ENCODE data around the gene RHOBTB1. TPM values are rescaled to one million over a fixed set of nuclear protein-coding genes. Genes with fewer than 3 reads are reported as not detected.

RHOBTB1 gene, protein sequence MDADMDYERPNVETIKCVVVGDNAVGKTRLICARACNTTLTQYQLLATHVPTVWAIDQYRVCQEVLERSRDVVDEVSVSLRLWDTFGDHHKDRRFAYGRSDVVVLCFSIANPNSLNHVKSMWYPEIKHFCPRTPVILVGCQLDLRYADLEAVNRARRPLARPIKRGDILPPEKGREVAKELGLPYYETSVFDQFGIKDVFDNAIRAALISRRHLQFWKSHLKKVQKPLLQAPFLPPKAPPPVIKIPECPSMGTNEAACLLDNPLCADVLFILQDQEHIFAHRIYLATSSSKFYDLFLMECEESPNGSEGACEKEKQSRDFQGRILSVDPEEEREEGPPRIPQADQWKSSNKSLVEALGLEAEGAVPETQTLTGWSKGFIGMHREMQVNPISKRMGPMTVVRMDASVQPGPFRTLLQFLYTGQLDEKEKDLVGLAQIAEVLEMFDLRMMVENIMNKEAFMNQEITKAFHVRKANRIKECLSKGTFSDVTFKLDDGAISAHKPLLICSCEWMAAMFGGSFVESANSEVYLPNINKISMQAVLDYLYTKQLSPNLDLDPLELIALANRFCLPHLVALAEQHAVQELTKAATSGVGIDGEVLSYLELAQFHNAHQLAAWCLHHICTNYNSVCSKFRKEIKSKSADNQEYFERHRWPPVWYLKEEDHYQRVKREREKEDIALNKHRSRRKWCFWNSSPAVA
- 21.8 TPM for polyA plus RNA-seq
- long read RNA-seq, donor 1: 0 reads
- long read RNA-seq, donor 2: 0 reads
- long read RNA-seq, donor 3: 0 reads
- long read RNA-seq, donor 4: 0 reads
- long read RNA-seq, donor 5, full-length matches to known transcripts: 1 of 1 reads
- long read RNA-seq, donor 5, partial matches to known transcripts: 0 of 1 reads
- long read RNA-seq, donor 5, other reads (novel, unspliced or antisense): 0 of 1 reads
- long read RNA-seq, donor 6: 0 reads
- long read RNA-seq, donor 7: 0 reads
- long read RNA-seq, donor 8, full-length matches to known transcripts: 2 of 2 reads
- long read RNA-seq, donor 8, partial matches to known transcripts: 0 of 2 reads
- long read RNA-seq, donor 8, other reads (novel, unspliced or antisense): 0 of 2 reads
- long read RNA-seq, donor 9, full-length matches to known transcripts: 2 of 2 reads
- long read RNA-seq, donor 9, partial matches to known transcripts: 0 of 2 reads
- long read RNA-seq, donor 9, other reads (novel, unspliced or antisense): 0 of 2 reads
- long read RNA-seq, donor 10, full-length matches to known transcripts: 1 of 1 reads
- long read RNA-seq, donor 10, partial matches to known transcripts: 0 of 1 reads
- long read RNA-seq, donor 10, other reads (novel, unspliced or antisense): 0 of 1 reads
- long read RNA-seq, donor 11, full-length matches to known transcripts: 2 of 2 reads
- long read RNA-seq, donor 11, partial matches to known transcripts: 0 of 2 reads
- long read RNA-seq, donor 11, other reads (novel, unspliced or antisense): 0 of 2 reads

DNA sequence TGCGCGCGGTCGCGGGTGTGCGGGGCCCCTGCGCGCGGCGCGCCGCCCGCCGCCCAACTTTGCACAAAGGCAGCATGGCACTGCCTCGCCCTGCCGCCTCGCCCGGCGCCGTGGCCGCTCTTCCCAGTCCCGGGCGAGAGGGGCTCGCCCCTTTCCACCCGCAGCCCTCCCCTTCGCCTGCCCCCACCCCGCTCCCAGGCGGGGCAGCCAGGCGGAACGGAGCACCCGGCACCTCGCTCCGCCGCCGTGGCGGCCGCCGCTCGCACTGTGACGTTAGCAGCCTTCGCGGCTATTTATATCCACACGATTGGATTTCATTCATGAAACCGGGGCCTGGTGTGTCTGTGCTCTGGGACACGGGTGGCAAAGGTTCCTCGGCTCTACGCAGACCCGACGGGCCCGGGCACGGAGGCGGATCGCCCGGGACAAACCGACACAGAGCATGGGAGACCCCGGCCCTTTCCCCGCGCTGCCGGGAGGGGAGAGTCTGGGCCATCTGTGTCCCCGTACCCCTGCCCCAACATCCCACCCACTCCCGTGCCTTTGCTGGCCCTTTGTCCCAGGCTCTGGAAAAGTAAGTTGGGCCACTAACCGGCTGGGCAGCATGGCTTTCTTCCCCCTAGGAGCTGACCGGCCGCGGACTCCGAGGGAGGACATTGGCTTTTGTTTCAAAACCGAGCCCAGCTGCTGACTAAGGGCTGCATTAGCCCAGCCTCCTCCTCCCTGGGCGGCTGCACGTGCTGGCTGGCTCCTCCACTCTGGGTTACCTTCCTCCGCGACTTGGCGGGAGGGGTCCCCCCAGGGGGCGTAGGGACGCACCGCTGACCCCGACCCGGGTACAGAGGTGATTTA lies at the start of gene RHOBTB1:
TSS of gene RHOBTB1 (minus strand) at position 128 of the 852 bp plus-strand sequence. CDS start 32,643 bp downstream, outside the sequence.
- WGBS (ENCODE audit: insufficient coverage, low lambda C conversion rate): no CpG with 5 or more reads among the region's 77 CpGs
- H3K27ac ChIP-seq (ENCODE audit: low read length): peak within 1 kb of the TSS; percentile 94
- DNase-seq: peak; percentile 79 to 88
- H3K27me3 ChIP-seq (ENCODE audit: control insufficient read depth, insufficient read depth, low read length): no peaks in the 10 kb centered on the region
- H3K36me3 ChIP-seq (ENCODE audit: control insufficient read depth, insufficient read depth, low read length): no peaks in the 10 kb centered on the region
- no peaks in the 10 kb centered on the region for H3K9me3 ChIP-seq (ENCODE audit: control insufficient read depth, low read depth, low read length)
- peaks cover 5% of the 10 kb centered on the region for H3K4me1 ChIP-seq (ENCODE audit: control insufficient read depth, insufficient read depth, low read length)
- peak within 1 kb of the TSS; percentile 81 for H3K4me3 ChIP-seq (ENCODE audit: low read length)

DNA sequence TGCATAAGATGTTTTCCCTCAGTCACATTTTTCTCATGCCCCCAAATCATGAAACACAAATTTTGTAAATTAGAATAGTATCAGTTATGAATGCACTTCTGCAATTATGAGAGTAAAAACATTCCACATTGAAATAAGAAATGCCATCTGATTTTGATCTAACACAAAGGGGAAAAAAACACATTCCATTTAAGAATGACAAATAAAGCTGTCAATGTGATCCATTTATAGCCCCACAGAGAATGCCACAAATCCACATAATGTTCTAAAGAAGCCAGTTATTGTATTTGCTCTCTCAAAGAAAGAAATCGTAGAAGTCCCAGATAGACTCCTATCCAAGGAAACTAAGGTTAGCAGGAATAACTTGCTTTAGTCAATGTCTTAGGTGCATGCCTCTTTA lies 48.7 kb upstream of the RHOBTB1 start:
- Histone ChIP-seq H3K36me3 (ENCODE audit: control insufficient read depth, insufficient read depth, low read length) (no peaks in the 10 kb centered on the region), H3K4me1 (ENCODE audit: control insufficient read depth, insufficient read depth, low read length) (no peaks in the 10 kb centered on the region), H3K27me3 (ENCODE audit: control insufficient read depth, insufficient read depth, low read length) (no peaks in the 10 kb centered on the region), H3K4me3 (ENCODE audit: low read length) (no peak overlapping the region), H3K27ac (ENCODE audit: low read length) (no peak overlapping the region), H3K9me3 (ENCODE audit: control insufficient read depth, low read depth, low read length) (peaks cover 6% of the 10 kb centered on the region)
- no CpG with 5 or more reads among the region's 1 CpG for WGBS (ENCODE audit: insufficient coverage, low lambda C conversion rate)
- no peak for DNase-seq

DNA sequence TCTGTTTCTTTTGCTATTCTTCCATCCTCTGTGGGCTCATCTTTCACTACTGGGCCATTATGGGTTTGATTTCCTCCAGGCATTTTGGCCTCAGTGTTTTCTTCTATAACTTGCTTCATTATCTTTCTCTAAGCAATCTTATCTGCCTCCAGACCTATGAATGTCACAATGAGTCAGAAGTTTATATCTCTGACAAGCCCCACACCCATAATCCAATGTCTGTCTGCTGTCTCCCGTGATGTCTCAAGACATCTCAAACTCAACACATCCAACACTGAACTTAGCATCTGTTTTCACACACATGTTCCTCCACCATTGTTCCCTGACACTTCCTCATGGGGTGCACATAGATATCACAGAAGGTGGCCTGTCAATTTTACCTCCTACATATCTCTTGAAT lies 46.7 kb upstream of the RHOBTB1 start:
- DNase-seq: peak in 1 of 2 donors; percentile 11
- H3K4me3 ChIP-seq (ENCODE audit: low read length): no peak overlapping the region
- H3K36me3 ChIP-seq (ENCODE audit: control insufficient read depth, insufficient read depth, low read length): no peaks in the 10 kb centered on the region
- WGBS (ENCODE audit: insufficient coverage, low lambda C conversion rate): no CpG with 5 or more reads among the region's 1 CpG
- no peak overlapping the region for H3K27ac ChIP-seq (ENCODE audit: low read length)
- H3K4me1 ChIP-seq (ENCODE audit: control insufficient read depth, insufficient read depth, low read length): no peaks in the 10 kb centered on the region
- H3K9me3 ChIP-seq (ENCODE audit: control insufficient read depth, low read depth, low read length): peaks cover 6% of the 10 kb centered on the region
- no peaks in the 10 kb centered on the region for H3K27me3 ChIP-seq (ENCODE audit: control insufficient read depth, insufficient read depth, low read length)

DNA sequence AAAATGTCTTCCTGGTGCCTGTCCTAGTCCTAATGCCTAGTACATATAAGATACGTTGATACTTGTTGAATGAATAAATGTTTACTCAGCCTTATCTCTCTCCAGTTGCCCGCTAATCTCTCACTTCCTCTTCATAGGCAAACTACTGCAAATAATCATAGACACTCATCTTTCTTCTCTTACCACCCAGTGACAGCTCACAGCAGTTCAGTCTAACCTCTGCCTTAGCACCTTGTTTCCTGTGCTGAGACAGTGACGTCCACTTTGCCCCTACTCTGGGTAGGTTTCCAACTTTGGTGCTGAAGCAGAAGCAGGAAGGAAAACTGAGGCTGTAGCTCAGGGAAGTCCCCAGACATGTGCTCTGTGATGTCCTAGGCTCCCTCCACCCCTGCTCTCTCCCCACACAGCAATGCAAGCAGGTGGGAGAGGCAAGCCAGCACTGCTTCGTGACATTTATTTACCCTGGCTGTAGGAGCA lies 45.5 kb upstream of the RHOBTB1 start:
- H3K4me3 ChIP-seq (ENCODE audit: low read length): no peak overlapping the region
- H3K4me1 ChIP-seq (ENCODE audit: control insufficient read depth, insufficient read depth, low read length): no peaks in the 10 kb centered on the region
- H3K27ac ChIP-seq (ENCODE audit: low read length): no peak overlapping the region
- 33% methylated on average over 1 of the region's 4 CpGs for WGBS (ENCODE audit: insufficient coverage, low lambda C conversion rate)
- H3K36me3 ChIP-seq (ENCODE audit: control insufficient read depth, insufficient read depth, low read length): no peaks in the 10 kb centered on the region
- no peaks in the 10 kb centered on the region for H3K27me3 ChIP-seq (ENCODE audit: control insufficient read depth, insufficient read depth, low read length)
- H3K9me3 ChIP-seq (ENCODE audit: control insufficient read depth, low read depth, low read length): peaks cover 6% of the 10 kb centered on the region
- DNase-seq: no peak

DNA sequence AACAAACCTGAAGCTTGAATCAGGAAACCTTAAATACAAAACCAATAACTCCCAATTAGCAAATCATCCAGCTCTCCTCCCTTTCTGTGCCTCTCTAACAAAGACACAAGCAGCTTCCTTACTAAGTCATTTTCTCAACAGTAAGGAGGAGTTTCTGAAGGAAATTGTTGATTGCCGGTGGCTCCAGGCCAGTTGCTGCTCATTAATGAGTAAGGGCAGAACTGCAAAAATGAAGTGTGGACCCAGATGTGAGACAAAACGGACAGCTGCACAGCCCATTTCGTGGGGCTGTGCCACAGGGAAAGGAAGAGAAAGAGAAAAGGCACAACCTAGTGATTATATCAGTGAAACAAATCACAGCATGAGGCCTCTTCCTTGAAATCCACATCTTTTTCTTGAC lies 42.8 kb upstream of the RHOBTB1 start:
- Histone ChIP-seq H3K4me1 (ENCODE audit: control insufficient read depth, insufficient read depth, low read length) (no peaks in the 10 kb centered on the region), H3K4me3 (ENCODE audit: low read length) (no peak overlapping the region), H3K27ac (ENCODE audit: low read length) (no peak overlapping the region), H3K9me3 (ENCODE audit: control insufficient read depth, low read depth, low read length) (peaks cover 6% of the 10 kb centered on the region), H3K27me3 (ENCODE audit: control insufficient read depth, insufficient read depth, low read length) (no peaks in the 10 kb centered on the region), H3K36me3 (ENCODE audit: control insufficient read depth, insufficient read depth, low read length) (no peaks in the 10 kb centered on the region)
- no CpG with 5 or more reads among the region's 3 CpGs for WGBS (ENCODE audit: insufficient coverage, low lambda C conversion rate)
- no peak for DNase-seq

DNA sequence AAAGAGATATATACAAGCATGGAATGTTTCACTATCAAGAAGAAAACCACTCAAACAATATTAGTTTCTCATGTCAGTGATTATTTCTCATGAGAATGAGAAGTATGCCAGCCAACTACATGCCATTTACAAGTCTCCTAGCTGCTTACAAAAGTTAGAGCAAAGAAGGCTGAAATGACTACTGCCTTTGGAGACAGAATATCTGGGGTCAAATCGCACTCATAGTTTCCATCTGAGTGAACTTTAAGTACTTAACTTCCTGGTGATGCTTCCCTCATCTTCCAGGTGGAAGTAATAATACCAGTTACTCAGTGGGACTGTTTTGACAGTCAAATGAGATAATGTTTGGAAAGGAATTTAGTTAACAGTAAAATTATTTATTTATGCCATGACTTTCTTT lies 42.0 kb upstream of the RHOBTB1 start:
- no peaks in the 10 kb centered on the region for H3K36me3 ChIP-seq (ENCODE audit: control insufficient read depth, insufficient read depth, low read length)
- H3K4me3 ChIP-seq (ENCODE audit: low read length): no peak overlapping the region
- no peak overlapping the region for H3K27ac ChIP-seq (ENCODE audit: low read length)
- no peaks in the 10 kb centered on the region for H3K27me3 ChIP-seq (ENCODE audit: control insufficient read depth, insufficient read depth, low read length)
- peaks cover 6% of the 10 kb centered on the region for H3K9me3 ChIP-seq (ENCODE audit: control insufficient read depth, low read depth, low read length)
- H3K4me1 ChIP-seq (ENCODE audit: control insufficient read depth, insufficient read depth, low read length): no peaks in the 10 kb centered on the region
- no CpG with 5 or more reads among the region's 1 CpG for WGBS (ENCODE audit: insufficient coverage, low lambda C conversion rate)
- no peak for DNase-seq

DNA sequence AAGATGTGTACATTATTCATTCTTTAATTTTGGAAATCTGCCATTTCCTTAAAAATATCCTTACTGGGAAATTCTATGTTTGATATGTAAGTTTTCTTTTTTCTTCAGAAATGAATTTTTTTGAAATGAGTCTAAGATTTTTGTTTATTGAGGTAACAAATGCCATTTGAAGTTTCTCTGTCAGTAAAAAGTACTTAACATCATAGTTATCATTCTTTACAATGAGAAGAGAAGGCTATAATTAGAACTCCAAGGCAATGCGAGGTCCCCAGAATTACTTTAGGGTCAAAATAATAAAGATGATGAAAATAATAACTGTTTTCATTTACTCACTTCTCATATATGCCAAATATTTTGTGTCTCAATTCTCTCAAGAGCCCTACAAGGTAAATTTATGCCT lies 37.0 kb upstream of the RHOBTB1 start:
- no peak overlapping the region for H3K27ac ChIP-seq (ENCODE audit: low read length)
- H3K4me1 ChIP-seq (ENCODE audit: control insufficient read depth, insufficient read depth, low read length): peaks cover 14% of the 10 kb centered on the region
- H3K36me3 ChIP-seq (ENCODE audit: control insufficient read depth, insufficient read depth, low read length): no peaks in the 10 kb centered on the region
- no peak overlapping the region for H3K4me3 ChIP-seq (ENCODE audit: low read length)
- 100% methylated on average over 1 of the region's 1 CpG for WGBS (ENCODE audit: insufficient coverage, low lambda C conversion rate)
- H3K9me3 ChIP-seq (ENCODE audit: control insufficient read depth, low read depth, low read length): no peaks in the 10 kb centered on the region
- DNase-seq: no peak
- H3K27me3 ChIP-seq (ENCODE audit: control insufficient read depth, insufficient read depth, low read length): no peaks in the 10 kb centered on the region

DNA sequence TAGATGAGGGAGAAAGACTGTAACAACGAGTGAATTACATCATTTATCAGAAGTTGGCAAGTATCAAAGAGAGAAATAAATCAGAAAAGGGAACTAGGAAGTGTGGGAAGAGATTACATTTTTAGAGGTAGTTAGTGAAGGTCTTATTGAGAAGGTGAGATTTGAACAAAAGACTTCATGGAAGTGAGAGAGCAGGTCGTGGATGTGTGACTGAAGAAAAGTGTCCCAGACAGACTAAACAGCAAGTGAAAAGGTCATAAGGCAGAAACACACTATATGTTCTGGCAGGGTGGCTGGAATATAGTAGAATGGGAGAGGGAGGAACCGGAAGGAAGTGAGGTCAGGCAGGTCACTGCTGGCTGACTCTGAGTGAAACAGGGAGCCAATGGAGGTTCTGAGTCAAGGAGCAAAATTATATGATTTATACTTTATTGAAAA lies 35.7 kb upstream of the RHOBTB1 start:
- Histone ChIP-seq H3K27ac (ENCODE audit: low read length) (no peak overlapping the region), H3K4me3 (ENCODE audit: low read length) (no peak overlapping the region), H3K27me3 (ENCODE audit: control insufficient read depth, insufficient read depth, low read length) (no peaks in the 10 kb centered on the region), H3K36me3 (ENCODE audit: control insufficient read depth, insufficient read depth, low read length) (no peaks in the 10 kb centered on the region), H3K9me3 (ENCODE audit: control insufficient read depth, low read depth, low read length) (no peaks in the 10 kb centered on the region), H3K4me1 (ENCODE audit: control insufficient read depth, insufficient read depth, low read length) (peaks cover 14% of the 10 kb centered on the region)
- no peak for DNase-seq
- WGBS (ENCODE audit: insufficient coverage, low lambda C conversion rate): no CpG with 5 or more reads among the region's 3 CpGs

Data from large intestine (tissue), 12 donors.